Mesendoderm (in vitro differentiated cells): Measurements from ENCODE around the gene DUSP6.

Experiments
- DNase-seq: peaks from one replicate; pipeline ENCODE4 v3.0.0; 2013
- H2AK5ac ChIP-seq: 2 replicates; pipeline ENCODE4 v1.6.1; 2013; ENCODE audit warnings: low read length, inconsistent platforms
- H2BK120ac ChIP-seq: 2 replicates; pipeline ENCODE4 v1.6.1; 2013; ENCODE audit warnings: low read depth, mild to moderate bottlenecking, low read length, moderate library complexity, mixed read lengths
- H2BK15ac ChIP-seq: replicated peaks from 2 replicates; pipeline ENCODE4 v1.6.1; 2013; ENCODE audit warnings: low read depth, mild to moderate bottlenecking, moderate library complexity
- H2BK5ac ChIP-seq: 2 replicates; pipeline ENCODE4 v1.6.1; 2013; ENCODE audit warnings: low read length, inconsistent platforms
- H3K18ac ChIP-seq: 2 replicates; pipeline ENCODE4 v1.6.1; 2013; ENCODE audit warnings: mild to moderate bottlenecking, low read length, mixed read lengths
- H3K23ac ChIP-seq: one replicate; pipeline ENCODE4 v1.6.1; 2013; ENCODE audit warnings: low read length
- H3K27ac ChIP-seq: 2 replicates; pipeline ENCODE4 v1.5.1; 2013; ENCODE audit warnings: low read depth, mild to moderate bottlenecking, inconsistent platforms, low read length, moderate library complexity
- H3K27me3 ChIP-seq: 2 replicates; pipeline ENCODE4 v1.6.1; 2013; ENCODE audit warnings: low read length, control low read depth, mild to moderate bottlenecking, inconsistent platforms; ENCODE audit not compliant: insufficient read depth, poor library complexity
- H3K36me3 ChIP-seq: 2 replicates; pipeline ENCODE4 v1.6.1; 2013; ENCODE audit warnings: low read length, inconsistent platforms; ENCODE audit not compliant: control insufficient read depth, insufficient read depth
- H3K4ac ChIP-seq: one replicate; pipeline ENCODE4 v1.6.1; 2013; ENCODE audit warnings: low read depth, mild to moderate bottlenecking, low read length, moderate library complexity
- H3K4me1 ChIP-seq: 2 replicates; pipeline ENCODE4 v1.6.1; 2013; ENCODE audit warnings: low read depth, low read length, inconsistent platforms; ENCODE audit not compliant: control insufficient read depth
- H3K4me2 ChIP-seq: 2 replicates; pipeline ENCODE4 v1.6.1; 2013; ENCODE audit warnings: low read length
- H3K4me3 ChIP-seq: 2 replicates; pipeline ENCODE4 v1.5.1; 2013; ENCODE audit warnings: mild to moderate bottlenecking, low read length
- H3K56ac ChIP-seq: one replicate; pipeline ENCODE4 v1.6.1; 2013; ENCODE audit warnings: low read length
- H3K79me1 ChIP-seq: 2 replicates; pipeline ENCODE4 v1.6.1; 2013; ENCODE audit warnings: low read length, inconsistent platforms
- H3K79me2 ChIP-seq: 2 replicates; pipeline ENCODE4 v1.6.1; 2013; ENCODE audit warnings: mild to moderate bottlenecking, low read length; ENCODE audit not compliant: control insufficient read depth, insufficient read depth
- H3K9ac ChIP-seq: 2 replicates; pipeline ENCODE4 v1.6.1; 2013; ENCODE audit warnings: low read length, inconsistent platforms
- H4K5ac ChIP-seq: one replicate; pipeline ENCODE4 v1.6.1; 2013; ENCODE audit warnings: low read length
- H4K8ac ChIP-seq: one replicate; pipeline ENCODE4 v1.6.1; 2013; ENCODE audit warnings: low read depth, mild to moderate bottlenecking, control low read depth, low read length, moderate library complexity
- WGBS: extraction: QIAGEN DNeasy Blood & Tissue Kit; methylation state at CpG from one replicate; pipeline ENCODE4 v1.1.7; 2013; ENCODE audit warnings: low lambda C conversion rate, missing lambda C conversion rate; ENCODE audit not compliant: insufficient coverage; ENCODE audit errors: extremely low coverage; 5-methylcytosine and 5-hydroxymethylcytosine counted together

Gene DUSP6

GRCh38 chr12:89356069-89356665 is 3.9 kb upstream of the DUSP6 start:
- Histone ChIP-seq H2BK5ac (no peak overlapping the region), H3K27me3 (no peaks in the 10 kb centered on the region), H3K4me2 (no peak overlapping the region), H3K4me1 (peaks cover 22% of the 10 kb centered on the region), H3K4me3 (no peak overlapping the region), H3K27ac (no peak overlapping the region), H3K9ac (no peak overlapping the region), H3K4ac (no peak overlapping the region), H2AK5ac (no peak overlapping the region), H3K23ac (no peak overlapping the region), H4K5ac (no peak overlapping the region), H3K18ac (peak overlapping the region; percentile 94), H3K79me2 (peaks cover 9% of the 10 kb centered on the region), H2BK120ac (no peak overlapping the region), H2BK15ac (no peak overlapping the region), H3K56ac (peak overlapping the region; percentile 86), H3K79me1 (peaks cover 6% of the 10 kb centered on the region), H4K8ac (no peak overlapping the region), H3K36me3 (no peaks in the 10 kb centered on the region)
- peak; percentile 55 for DNase-seq
- WGBS: no CpG with 5 or more reads among the region's 4 CpGs

- peak overlapping the region; percentile 98 for H3K27ac ChIP-seq
- peak overlapping the region; percentile 31 for H3K4me3 ChIP-seq
- no peaks in the 10 kb centered on the region for H3K27me3 ChIP-seq
- peaks cover 22% of the 10 kb centered on the region for H3K4me1 ChIP-seq
- peak overlapping the region; percentile 63 for H3K4me2 ChIP-seq
- no peak overlapping the region for H2AK5ac ChIP-seq
- H3K79me1 ChIP-seq: peaks cover 6% of the 10 kb centered on the region
- H4K8ac ChIP-seq: no peak overlapping the region
- DNase-seq: peak; percentile 23
- no peak overlapping the region for H2BK15ac ChIP-seq
- H3K56ac ChIP-seq: peak overlapping the region; percentile 86
- no peaks in the 10 kb centered on the region for H3K36me3 ChIP-seq
- H2BK5ac ChIP-seq: peak overlapping the region; percentile 89
- peak overlapping the region; percentile 90 for H3K23ac ChIP-seq
- no CpG with 5 or more reads among the region's 18 CpGs for WGBS
- peak overlapping the region; percentile 63 for H3K9ac ChIP-seq
- H4K5ac ChIP-seq: peak overlapping the region; percentile 77
- peak overlapping the region; percentile 94 for H3K18ac ChIP-seq
- peak overlapping the region; percentile 46 for H2BK120ac ChIP-seq
- H3K79me2 ChIP-seq: peaks cover 16% of the 10 kb centered on the region
- H3K4ac ChIP-seq: no peak overlapping the region
Observed at GRCh38 chr12:89355243-89356068, 3.2 kb upstream of the DUSP6 start.

- no CpG with 5 or more reads among the region's 17 CpGs for WGBS
- peak overlapping the region; percentile 90 for H3K23ac ChIP-seq
- H3K27ac ChIP-seq: peak overlapping the region; percentile 98
- H4K8ac ChIP-seq: no peak overlapping the region
- H3K79me1 ChIP-seq: peaks cover 6% of the 10 kb centered on the region
- H3K36me3 ChIP-seq: peaks cover 1% of the 10 kb centered on the region
- H3K9ac ChIP-seq: peak overlapping the region; percentile 63
- peaks cover 24% of the 10 kb centered on the region for H3K79me2 ChIP-seq
- peak overlapping the region; percentile 77 for H4K5ac ChIP-seq
- H3K56ac ChIP-seq: peak overlapping the region; percentile 86
- peak; percentile 79 for DNase-seq
- H3K4me2 ChIP-seq: peak overlapping the region; percentile 63
- H3K4ac ChIP-seq: peak overlapping the region; percentile 89
- peaks cover 21% of the 10 kb centered on the region for H3K4me1 ChIP-seq
- H3K4me3 ChIP-seq: peak overlapping the region; percentile 31
- peak overlapping the region; percentile 94 for H3K18ac ChIP-seq
- peak overlapping the region; percentile 40 for H2AK5ac ChIP-seq
- no peaks in the 10 kb centered on the region for H3K27me3 ChIP-seq
- peak overlapping the region; percentile 89 for H2BK5ac ChIP-seq
- no peak overlapping the region for H2BK15ac ChIP-seq
- H2BK120ac ChIP-seq: peak overlapping the region; percentile 68
Observed at GRCh38 chr12:89354612-89355067, 2.3 kb upstream of the DUSP6 start.

GRCh38 chr12:89353823-89354611 is 1.7 kb upstream of the DUSP6 start:
- Histone ChIP-seq H2BK15ac (no peak overlapping the region), H3K27ac (peak overlapping the region; percentile 98), H3K36me3 (peaks cover 5% of the 10 kb centered on the region), H3K4me2 (peak overlapping the region; percentile 63), H4K5ac (no peak overlapping the region), H3K9ac (peak overlapping the region; percentile 63), H2BK120ac (peak overlapping the region; percentile 68), H4K8ac (no peak overlapping the region), H3K27me3 (no peaks in the 10 kb centered on the region), H3K4ac (peak overlapping the region; percentile 89), H2AK5ac (no peak overlapping the region), H3K79me2 (peaks cover 30% of the 10 kb centered on the region), H3K4me1 (peaks cover 23% of the 10 kb centered on the region), H2BK5ac (peak overlapping the region; percentile 97), H3K18ac (peak overlapping the region; percentile 94), H3K56ac (peak overlapping the region; percentile 98), H3K79me1 (peaks cover 6% of the 10 kb centered on the region), H3K4me3 (peak overlapping the region; percentile 33), H3K23ac (peak overlapping the region; percentile 98)
- peak; percentile 96 for DNase-seq
- no CpG with 5 or more reads among the region's 74 CpGs for WGBS

- no peak overlapping the region for H2BK15ac ChIP-seq
- H3K79me2 ChIP-seq: peaks cover 33% of the 10 kb centered on the region
- peak overlapping the region; percentile 97 for H2BK5ac ChIP-seq
- peak; percentile 95 for DNase-seq
- H4K8ac ChIP-seq: no peak overlapping the region
- peak overlapping the region; percentile 98 for H3K23ac ChIP-seq
- H3K56ac ChIP-seq: peak overlapping the region; percentile 98
- H2BK120ac ChIP-seq: peak overlapping the region; percentile 33
- H3K4me2 ChIP-seq: peak overlapping the region; percentile 37
- H3K79me1 ChIP-seq: peaks cover 9% of the 10 kb centered on the region
- WGBS: no CpG with 5 or more reads among the region's 49 CpGs
- H3K4ac ChIP-seq: peak overlapping the region; percentile 66
- H3K9ac ChIP-seq: peak overlapping the region; percentile 63
- peaks cover 27% of the 10 kb centered on the region for H3K4me1 ChIP-seq
- peak overlapping the region; percentile 95 for H4K5ac ChIP-seq
- H3K27ac ChIP-seq: peak overlapping the region; percentile 98
- H3K36me3 ChIP-seq: peaks cover 9% of the 10 kb centered on the region
- H3K4me3 ChIP-seq: peak overlapping the region; percentile 33
- H3K27me3 ChIP-seq: no peaks in the 10 kb centered on the region
- H3K18ac ChIP-seq: peak overlapping the region; percentile 75
- no peak overlapping the region for H2AK5ac ChIP-seq
Observed at GRCh38 chr12:89353188-89353822, 1.0 kb upstream of the DUSP6 start.
